ENCODE results near the gene PET100. TPM values are rescaled to one million over a fixed set of nuclear protein-coding genes. Genes with fewer than 3 reads are reported as not detected.

Gene PET100
- total and polyA plus RNA-seq, 2 experiments from 2014 or later, result 8.6 to 636 TPM

- H3K36me3 ChIP-seq (ENCODE audit: insufficient read depth), result no peaks in the 10 kb centered on the region
- no peak overlapping the region for H3K27ac Mint-ChIP-seq
Measured at GRCh38 chr19:7632340-7633203, 3.0 kb downstream of the PET100 start.

More at GRCh38 chr19:7632340-7633203, 3.0 kb downstream of the PET100 start:
- no peak for TF ChIP-seq ZNF331 (CRISPR knock-in tag; IDR thresholded peaks at IDR 0.05; ENCODE audit: low read depth)
- TF ChIP-seq CREB1 (CRISPR knock-in tag; IDR thresholded peaks at IDR 0.05; ENCODE audit: low read depth), result no peak
- no peak for TF ChIP-seq EZH2 (IDR thresholded peaks at IDR 0.05; ENCODE audit: low read depth, unreplicated experiment)
- TF ChIP-seq, protein P1, sequence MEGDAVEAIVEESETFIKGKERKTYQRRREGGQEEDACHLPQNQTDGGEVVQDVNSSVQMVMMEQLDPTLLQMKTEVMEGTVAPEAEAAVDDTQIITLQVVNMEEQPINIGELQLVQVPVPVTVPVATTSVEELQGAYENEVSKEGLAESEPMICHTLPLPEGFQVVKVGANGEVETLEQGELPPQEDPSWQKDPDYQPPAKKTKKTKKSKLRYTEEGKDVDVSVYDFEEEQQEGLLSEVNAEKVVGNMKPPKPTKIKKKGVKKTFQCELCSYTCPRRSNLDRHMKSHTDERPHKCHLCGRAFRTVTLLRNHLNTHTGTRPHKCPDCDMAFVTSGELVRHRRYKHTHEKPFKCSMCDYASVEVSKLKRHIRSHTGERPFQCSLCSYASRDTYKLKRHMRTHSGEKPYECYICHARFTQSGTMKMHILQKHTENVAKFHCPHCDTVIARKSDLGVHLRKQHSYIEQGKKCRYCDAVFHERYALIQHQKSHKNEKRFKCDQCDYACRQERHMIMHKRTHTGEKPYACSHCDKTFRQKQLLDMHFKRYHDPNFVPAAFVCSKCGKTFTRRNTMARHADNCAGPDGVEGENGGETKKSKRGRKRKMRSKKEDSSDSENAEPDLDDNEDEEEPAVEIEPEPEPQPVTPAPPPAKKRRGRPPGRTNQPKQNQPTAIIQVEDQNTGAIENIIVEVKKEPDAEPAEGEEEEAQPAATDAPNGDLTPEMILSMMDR (conservative IDR thresholded peaks at IDR 0.05; ENCODE audit: low read depth in 2 of 2), result no peak
- TF ChIP-seq REST (IDR thresholded peaks at IDR 0.05; ENCODE audit: unreplicated experiment), result no peak
- no peak for TF ChIP-seq ETS1 (IDR thresholded peaks at IDR 0.05)
- TF ChIP-seq EZH2phosphoT487 (IDR thresholded peaks at IDR 0.05; ENCODE audit: unreplicated experiment), result no peak
- no peak for TF ChIP-seq JUNB (IDR thresholded peaks at IDR 0.05; ENCODE audit: unreplicated experiment)
- no peak for TF ChIP-seq POLR2AphosphoS5 (IDR thresholded peaks at IDR 0.05; ENCODE audit: low read depth)
- no peak for TF ChIP-seq ZNF114 (CRISPR knock-in tag; IDR thresholded peaks at IDR 0.05)
- TF ChIP-seq NANOG (IDR thresholded peaks at IDR 0.05; ENCODE audit: borderline replicate concordance), result no peak
- no peak for TF ChIP-seq STAT1 (IDR thresholded peaks at IDR 0.05; ENCODE audit: unreplicated experiment)
- TF ChIP-seq, protein P2, sequence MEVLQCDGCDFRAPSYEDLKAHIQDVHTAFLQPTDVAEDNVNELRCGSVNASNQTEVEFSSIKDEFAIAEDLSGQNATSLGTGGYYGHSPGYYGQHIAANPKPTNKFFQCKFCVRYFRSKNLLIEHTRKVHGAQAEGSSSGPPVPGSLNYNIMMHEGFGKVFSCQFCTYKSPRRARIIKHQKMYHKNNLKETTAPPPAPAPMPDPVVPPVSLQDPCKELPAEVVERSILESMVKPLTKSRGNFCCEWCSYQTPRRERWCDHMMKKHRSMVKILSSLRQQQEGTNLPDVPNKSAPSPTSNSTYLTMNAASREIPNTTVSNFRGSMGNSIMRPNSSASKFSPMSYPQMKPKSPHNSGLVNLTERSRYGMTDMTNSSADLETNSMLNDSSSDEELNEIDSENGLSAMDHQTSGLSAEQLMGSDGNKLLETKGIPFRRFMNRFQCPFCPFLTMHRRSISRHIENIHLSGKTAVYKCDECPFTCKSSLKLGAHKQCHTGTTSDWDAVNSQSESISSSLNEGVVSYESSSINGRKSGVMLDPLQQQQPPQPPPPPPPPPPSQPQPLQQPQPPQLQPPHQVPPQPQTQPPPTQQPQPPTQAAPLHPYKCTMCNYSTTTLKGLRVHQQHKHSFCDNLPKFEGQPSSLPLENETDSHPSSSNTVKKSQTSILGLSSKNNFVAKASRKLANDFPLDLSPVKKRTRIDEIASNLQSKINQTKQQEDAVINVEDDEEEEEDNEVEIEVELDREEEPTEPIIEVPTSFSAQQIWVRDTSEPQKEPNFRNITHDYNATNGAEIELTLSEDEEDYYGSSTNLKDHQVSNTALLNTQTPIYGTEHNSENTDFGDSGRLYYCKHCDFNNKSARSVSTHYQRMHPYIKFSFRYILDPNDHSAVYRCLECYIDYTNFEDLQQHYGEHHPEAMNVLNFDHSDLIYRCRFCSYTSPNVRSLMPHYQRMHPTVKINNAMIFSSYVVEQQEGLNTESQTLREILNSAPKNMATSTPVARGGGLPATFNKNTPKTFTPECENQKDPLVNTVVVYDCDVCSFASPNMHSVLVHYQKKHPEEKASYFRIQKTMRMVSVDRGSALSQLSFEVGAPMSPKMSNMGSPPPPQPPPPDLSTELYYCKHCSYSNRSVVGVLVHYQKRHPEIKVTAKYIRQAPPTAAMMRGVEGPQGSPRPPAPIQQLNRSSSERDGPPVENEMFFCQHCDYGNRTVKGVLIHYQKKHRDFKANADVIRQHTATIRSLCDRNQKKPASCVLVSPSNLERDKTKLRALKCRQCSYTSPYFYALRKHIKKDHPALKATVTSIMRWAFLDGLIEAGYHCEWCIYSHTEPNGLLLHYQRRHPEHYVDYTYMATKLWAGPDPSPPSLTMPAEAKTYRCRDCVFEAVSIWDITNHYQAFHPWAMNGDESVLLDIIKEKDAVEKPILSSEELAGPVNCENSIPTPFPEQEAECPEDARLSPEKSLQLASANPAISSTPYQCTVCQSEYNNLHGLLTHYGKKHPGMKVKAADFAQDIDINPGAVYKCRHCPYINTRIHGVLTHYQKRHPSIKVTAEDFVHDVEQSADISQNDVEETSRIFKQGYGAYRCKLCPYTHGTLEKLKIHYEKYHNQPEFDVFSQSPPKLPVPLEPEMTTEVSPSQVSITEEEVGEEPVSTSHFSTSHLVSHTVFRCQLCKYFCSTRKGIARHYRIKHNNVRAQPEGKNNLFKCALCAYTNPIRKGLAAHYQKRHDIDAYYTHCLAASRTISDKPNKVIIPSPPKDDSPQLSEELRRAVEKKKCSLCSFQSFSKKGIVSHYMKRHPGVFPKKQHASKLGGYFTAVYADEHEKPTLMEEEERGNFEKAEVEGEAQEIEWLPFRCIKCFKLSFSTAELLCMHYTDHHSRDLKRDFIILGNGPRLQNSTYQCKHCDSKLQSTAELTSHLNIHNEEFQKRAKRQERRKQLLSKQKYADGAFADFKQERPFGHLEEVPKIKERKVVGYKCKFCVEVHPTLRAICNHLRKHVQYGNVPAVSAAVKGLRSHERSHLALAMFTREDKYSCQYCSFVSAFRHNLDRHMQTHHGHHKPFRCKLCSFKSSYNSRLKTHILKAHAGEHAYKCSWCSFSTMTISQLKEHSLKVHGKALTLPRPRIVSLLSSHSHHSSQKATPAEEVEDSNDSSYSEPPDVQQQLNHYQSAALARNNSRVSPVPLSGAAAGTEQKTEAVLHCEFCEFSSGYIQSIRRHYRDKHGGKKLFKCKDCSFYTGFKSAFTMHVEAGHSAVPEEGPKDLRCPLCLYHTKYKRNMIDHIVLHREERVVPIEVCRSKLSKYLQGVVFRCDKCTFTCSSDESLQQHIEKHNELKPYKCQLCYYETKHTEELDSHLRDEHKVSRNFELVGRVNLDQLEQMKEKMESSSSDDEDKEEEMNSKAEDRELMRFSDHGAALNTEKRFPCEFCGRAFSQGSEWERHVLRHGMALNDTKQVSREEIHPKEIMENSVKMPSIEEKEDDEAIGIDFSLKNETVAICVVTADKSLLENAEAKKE (CRISPR knock-in tag; IDR thresholded peaks at IDR 0.05), result no peak
- H3K4me1 ChIP-seq (ENCODE audit: insufficient read depth), result peaks cover 14% of the 10 kb centered on the region; the same call in 1 of the 2 replicates
- H3K79me2 ChIP-seq (replicated peaks; ENCODE audit: insufficient read depth), result peaks cover 31% of the 10 kb centered on the region
- H3K4me1 Mint-ChIP-seq, result peaks cover 16% of the 10 kb centered on the region
- peaks cover 27% of the 10 kb centered on the region for H3K27me3 Mint-ChIP-seq (ENCODE audit: insufficient read depth, low read depth, poor library complexity)
- peaks cover 24% of the 10 kb centered on the region for H3K27me3 ChIP-seq (ENCODE audit: insufficient read depth)
- no peak for ATAC-seq
- no peak overlapping the region for H3K4me3 Mint-ChIP-seq
- no peak overlapping the region for H3K4me3 ChIP-seq
- H3F3A ChIP-seq (replicated peaks; ENCODE audit: low read depth), result no peaks in the 10 kb centered on the region
- H3K9me3 Mint-ChIP-seq, result no peaks in the 10 kb centered on the region; the same call in 1 of the 3 replicates
- H3K9me2 ChIP-seq (ENCODE audit: insufficient read depth), result no peaks in the 10 kb centered on the region
- no peak for DNase-seq (ENCODE audit: low spot score)
- no peak overlapping the region for H2AFZ ChIP-seq
- no peak overlapping the region for H3K4me2 ChIP-seq
- H4K20me1 ChIP-seq (replicated peaks; ENCODE audit: insufficient read depth), result peaks cover 8% of the 10 kb centered on the region
- H3K36me3 Mint-ChIP-seq (ENCODE audit: low read depth), result no peaks in the 10 kb centered on the region; the same call in 2 of the 3 replicates
- H3K27ac ChIP-seq (ENCODE audit: low read depth), result no peak overlapping the region
